Nucleus accumbens (tissue), 56 donors: ENCODE data around the gene CHD5.

Experiments
- DNase-seq, 56 donors: peaks; one replicate each; lab custom pipeline; 2025; lab: John Stamatoyannopoulos, UW

Gene CHD5

DNA sequence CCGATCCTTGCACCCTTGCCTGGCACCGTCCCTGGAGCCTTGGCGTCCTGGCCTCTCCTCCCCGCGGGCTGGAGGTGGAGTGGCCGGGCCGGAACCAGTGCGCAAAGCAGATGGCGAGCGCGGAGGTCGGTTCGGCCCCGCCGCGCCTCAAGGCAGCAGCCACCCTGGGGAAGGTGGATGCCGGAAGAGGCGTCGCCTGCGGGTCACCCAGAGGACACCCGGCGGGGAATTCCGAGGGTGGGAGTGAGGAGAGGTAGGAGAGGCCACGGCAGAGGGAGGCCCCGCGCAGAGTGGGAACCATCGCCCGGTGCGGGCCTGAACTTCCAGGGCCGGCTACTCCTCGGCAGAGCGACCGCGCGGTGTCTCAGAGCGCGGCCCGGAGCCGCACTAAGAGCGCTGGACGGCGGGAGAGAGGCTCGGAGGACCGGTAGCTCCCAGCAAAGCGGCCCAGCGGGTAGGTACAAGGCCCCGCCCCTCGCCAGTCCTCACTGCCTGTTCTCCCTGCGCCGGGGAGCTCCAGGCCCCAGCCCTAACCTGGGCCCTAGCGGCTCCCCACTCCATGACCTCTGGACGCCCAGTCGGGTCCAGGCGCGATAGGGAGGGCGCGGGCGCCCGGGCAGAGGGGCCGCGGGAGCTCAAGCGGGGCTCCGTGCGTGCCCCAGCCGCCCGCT, 25.9 kb upstream of the CHD5 start, which contains the start of gene RNF207:
RNF207 (plus strand) TSS at position 271 of the 671 bp plus-strand sequence. CDS start 417 bp downstream, outside the sequence.
- peak in 1 of 56 donors; percentile 6 for DNase-seq

GRCh38 chr1:6202256-6202655, 22.1 kb upstream of the CHD5 start:
- DNase-seq = no peak

- DNase-seq = peak in 1 of 56 donors; percentile 28
These were observed 20.2 kb upstream of the CHD5 start for GRCh38 chr1:6200188-6200809.

DNA sequence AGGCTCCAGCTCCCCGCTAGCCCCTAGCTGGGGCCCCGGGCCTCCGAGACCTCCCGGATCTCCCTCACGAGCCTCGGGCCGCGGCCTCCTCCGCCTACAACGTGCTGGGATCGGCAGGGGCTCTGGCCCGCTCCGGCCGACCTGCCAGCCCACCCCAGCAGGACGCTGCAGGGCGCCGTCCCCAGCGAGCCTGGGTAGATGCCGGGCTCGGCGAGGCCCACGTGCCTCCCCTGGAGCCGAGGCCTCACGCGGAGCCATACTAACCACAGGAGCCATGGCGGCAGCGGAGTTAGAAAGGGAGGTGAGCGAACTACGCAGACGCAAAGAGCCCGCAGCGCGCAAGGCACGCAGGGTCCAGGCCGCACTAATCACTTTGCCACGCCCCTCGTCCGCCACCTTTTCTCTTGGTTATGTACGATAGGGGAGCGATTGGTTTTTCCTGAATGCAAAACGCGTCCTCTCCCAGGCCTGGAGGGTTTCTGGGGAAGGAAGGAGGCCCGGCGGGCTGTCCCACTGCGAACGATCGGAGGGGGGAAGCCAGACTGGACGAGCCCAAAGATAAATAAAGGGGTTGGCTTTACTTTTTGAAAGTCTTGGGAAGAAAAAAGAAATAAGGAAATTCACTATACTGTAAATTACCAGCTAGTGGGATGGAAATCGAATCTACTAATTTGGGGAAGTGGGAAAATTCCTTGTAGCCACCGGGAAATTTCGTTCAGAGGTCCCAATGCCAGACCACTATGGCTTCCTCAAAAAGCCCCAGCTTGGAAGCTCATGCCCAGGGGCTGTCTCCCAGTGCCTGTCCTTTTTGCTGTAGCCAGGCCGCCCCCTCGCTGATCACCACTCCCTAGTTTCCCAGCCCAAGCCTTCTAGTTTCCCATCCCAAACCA, 19.4 kb upstream of the CHD5 start, which contains the start of gene RPL22:
RPL22 (minus strand) TSS at position 298 of the 890 bp plus-strand sequence; CDS start at position 276, 22 bp downstream.
- DNase-seq = peak; percentile 71 to 99 (median 96)

- DNase-seq = peak in 1 of 56 donors; percentile 42
These were observed 18.7 kb upstream of the CHD5 start for GRCh38 chr1:6198646-6199297.

- DNase-seq = no peak
These were observed 17.8 kb upstream of the CHD5 start for GRCh38 chr1:6197746-6198427.

DNA sequence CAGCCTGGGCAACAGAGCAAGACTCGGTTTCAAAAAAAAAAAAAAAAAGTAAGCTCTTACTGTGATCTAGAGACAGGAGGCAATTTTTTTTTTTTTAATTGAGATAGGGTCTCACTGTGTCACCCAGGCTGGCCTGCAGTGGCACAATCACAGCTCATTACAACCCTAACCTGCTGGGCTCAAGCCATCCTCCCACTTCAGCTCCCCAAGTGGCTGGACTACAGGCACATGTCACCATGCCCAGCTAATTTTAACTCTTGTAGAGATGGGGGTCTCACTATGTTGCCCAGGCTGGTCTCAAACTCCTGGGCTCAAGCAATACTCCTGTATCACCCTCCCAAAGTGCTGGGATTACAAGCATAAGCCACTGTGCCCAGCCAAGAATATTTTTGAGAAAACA, 11.8 kb upstream of the CHD5 start:
- DNase-seq = no peak

DNA sequence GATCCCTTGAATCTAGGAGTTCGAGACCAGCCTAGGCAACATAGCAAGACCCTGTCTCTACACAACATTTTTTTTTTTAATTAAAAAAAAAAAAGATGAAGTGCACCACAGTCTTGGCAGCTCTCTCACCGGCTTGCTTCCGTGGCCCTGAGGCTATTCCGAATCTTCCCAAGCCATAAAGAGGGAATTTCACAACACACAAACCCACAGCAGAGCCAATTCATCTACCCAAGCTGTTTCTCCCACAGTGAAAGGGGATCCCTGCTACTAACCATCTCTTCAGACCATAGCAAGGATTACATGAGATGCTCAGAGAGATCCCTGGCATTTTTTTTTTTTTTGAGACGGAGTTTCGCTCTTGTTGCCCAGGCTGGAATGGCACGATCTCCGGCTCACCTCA, 8.3 kb upstream of the CHD5 start:
- DNase-seq = no peak

DNA sequence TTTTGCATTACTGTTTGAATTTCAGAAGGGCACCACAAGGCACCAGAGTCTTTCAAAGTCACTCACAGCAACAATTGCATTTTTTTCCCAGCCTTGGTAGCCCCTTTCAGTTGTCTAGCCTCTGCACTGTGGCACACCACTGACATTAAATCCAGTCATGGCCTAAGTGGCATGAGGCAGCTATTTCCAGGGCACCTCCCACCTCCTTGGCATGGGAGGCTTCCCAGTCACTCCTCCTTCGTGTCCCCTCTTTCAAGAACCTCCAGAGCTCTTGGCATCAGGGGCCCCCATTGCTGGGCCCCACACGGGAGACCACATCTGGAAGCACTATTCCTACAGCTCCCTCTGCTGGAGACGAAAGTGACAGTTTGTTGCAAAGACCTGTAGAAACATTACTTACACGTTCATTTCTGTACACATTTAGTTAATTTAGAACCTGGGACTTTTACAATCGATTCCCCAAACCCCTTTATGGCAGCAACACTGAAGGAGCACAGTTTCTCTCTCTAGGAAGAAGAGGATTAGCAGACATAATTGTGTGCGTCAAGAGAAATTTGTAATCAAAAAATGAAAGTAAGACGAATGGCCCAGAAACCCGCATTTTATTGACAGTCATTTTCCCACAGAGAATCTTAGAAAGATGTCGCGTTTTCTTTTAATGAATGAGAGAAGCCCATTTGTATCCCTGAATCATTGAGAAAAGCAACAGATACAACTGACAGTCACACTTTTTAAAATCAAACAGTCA, 5.7 kb upstream of the CHD5 start:
- peak in 6 of 56 donors; percentile 6 to 29 (median 24) for DNase-seq

DNA sequence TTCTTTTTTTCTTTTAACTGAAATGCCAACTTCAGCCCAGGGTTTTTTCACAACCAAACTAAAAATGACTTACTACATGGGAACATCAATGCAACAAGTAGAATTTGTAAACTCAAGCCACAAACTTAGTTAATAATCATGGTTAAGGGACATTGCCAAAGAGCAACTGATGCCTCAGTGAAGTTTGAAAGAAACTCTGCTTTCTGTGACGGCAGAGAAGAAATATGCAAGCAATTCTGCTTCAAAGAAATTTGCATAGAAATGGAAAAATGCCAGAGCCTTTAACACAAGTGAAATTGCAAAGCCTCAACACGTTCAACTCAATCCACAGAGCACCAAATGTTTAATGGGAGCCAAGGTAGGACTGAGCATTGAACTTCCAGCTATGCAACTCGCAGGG, 5.0 kb upstream of the CHD5 start:
- DNase-seq = no peak

DNA sequence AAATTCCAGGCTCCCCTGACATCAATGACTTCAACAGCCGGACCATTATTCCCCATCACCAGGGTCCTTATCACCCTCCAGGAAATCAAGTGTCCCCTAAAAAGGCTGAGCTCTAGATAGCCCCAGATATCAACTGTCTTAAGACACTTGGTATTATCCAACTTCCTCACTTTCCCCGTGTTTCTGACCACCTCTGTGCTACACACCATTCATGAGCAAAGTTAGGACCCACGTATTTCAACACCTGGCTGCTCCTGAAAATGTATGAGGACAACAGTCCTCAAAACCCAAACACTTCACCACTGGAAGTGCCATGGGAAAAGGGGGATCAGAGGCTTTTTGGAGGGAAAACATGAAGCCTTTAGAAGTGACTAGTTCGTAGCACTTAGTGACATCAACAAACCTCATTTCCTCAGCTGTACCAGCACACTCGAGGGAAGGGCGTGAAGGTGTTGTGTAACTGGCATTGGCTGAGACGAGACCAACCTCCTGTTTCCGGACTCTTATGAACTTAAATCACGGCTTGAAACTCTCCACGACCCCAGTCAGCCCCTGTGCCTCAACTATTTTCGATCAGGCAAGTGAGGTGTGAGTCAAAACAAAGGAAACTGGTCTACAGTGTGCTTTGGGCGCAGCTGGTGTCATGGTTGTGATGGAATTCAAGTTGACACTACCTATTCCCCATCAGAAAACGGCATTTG, 4.1 kb upstream of the CHD5 start:
- no peak for DNase-seq

DNA sequence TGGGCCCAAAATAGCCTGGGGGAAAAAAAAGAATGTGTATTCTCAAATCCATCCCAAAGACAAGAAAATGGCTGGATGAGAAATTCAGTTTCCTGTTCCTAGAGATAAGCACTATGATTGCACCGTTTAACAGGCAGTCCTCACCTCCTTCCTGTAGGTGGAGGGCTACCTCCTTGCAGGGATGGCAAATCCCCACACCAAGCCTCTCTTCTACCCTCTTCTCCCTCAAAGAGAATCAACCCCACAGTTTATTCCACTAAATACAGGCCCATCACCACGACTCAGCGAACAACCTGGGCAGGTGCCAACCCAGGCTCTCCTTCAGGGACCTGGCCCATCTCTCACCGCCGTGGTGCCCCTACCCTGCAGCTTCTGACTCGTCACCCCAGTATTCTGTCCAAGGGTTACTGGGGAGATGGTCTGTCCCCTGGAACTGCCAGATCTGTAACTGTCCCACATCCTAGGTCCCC, 3.4 kb upstream of the CHD5 start:
- no peak for DNase-seq

- no peak for DNase-seq
These were observed 1.2 kb upstream of the CHD5 start for GRCh38 chr1:6181347-6181770.

DNA sequence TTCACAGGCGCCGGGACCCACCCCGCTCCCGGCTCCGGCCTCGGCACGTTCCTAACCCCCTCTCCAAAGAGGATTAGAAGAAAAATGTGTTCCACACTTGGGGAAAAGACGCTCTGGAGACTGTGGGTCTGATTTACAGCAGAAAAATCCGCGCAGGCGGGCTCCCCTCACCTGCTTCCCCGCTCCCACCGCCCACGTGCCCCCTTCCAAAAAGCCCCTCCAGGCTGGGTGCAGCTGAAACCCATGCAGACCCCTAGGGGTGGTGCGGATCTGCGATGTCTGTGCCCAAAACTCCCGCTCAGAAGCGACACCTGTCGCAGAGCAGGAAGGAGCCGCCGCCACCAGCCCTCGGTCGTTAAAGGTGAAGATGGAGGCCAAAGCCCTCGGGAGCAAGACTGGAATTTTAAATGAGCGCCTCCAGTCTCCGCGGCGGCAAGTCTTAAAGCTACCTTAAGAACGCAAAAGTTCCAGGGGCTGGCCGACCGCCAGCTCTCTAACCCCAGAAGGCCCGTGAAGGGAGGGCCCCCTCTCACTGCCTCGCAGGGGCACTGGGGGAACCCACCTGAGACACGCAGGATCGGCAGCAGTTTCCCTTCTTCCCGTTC, 688 bp upstream of the CHD5 start:
- no peak for DNase-seq

DNA sequence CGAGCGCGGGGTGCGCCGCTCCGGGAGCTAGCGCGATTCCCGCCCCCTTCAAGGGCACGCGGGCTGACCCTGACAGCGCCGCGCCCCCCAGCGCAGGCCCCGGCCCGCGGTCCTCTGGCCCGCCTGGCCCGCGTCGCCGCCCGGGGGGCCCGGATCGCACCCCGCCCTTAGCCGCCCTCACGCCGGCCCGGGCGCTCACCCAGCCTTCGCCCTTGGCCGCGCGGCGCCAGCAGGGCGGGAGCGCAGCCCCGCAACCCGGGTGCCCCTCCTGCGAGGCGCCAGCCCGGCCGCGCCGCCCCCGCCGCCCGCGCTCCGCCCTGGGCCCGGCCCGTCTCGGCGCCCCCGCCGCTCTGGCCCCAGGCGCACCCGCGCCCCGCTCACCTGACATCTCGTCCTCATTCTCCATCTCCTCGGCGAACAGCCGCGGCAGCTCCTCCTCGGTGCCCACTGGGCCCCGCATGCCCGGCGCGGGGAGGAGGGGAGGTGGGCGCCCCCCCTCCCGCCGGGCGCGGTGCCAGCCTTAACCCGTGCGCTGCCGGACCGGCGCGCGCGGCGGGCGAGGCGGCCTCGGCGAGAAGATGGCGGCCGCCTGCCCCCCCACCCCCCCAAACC, 451 bp downstream of the CHD5 start:
- DNase-seq = no peak

DNA sequence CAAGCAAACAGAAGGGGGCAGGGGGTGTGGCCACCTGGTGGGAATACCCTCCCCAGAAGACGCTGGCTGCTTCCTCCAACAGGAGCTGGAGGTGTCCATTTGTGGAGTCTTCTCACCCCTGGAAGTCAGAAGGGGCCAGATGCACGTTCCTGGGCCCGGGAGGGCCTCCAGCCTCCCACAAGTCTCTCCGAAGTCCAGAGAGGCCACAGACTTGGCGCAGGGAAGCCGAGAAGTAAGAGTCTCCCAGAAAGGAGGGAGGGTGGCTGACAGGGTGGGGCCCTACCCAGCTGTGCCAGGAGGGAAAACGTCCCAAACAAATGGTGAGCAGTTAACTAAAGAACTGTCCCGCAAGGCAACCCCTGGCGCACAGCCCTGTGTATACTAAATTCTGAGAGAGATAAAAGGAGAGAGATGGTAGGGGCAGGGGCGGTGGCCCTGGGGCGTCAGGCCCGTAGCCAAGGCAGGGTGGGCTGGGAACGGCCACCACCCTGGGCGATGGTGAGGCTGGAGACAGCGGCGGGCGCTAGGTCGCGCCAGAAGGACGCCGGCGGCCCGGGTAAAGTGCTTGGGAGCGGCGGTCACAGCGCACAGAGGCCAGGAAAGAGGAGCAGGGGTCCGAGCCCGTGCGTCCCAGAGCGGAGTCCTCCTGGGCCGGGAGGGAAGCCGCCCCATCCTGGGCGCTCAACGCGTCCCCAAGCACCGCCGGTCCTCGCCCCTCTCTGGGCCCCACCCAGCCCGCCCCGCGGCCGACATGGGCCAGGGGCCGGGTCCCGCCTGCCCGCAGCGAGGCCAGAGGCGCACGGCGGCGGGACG, 1.2 kb downstream of the CHD5 start:
- no peak for DNase-seq
